ENCODE data around the gene BPIFB4. TPM values are rescaled to one million over a fixed set of nuclear protein-coding genes. Genes with fewer than 3 reads are reported as not detected.

Gene BPIFB4
- total and polyA plus RNA-seq, 2 donors (not counting 3 experiments of a cell fraction or from before 2014, with no cell fraction given) = not detected

GRCh38 chr20:33033381-33033780, 46.1 kb upstream of the BPIFB4 start:
- no peak overlapping the region for H2AFZ ChIP-seq (ENCODE audit: low read depth, low read length)
- no TSS peak for BruUV-seq (replicated peaks)
- H3K79me2 ChIP-seq (ENCODE audit: control insufficient read depth, insufficient read depth, low read length) = no peaks in the 10 kb centered on the region
- H3K36me3 ChIP-seq (ENCODE audit: control insufficient read depth in 2 of 2, extremely low read depth in 1 of 2, insufficient read depth in 2 of 2, low read length in 2 of 2) = no peaks in the 10 kb centered on the region
- H3K9ac ChIP-seq (replicated peaks; ENCODE audit: extremely low read depth, insufficient read depth, low read length) = no peak overlapping the region
- H3K4me3 ChIP-seq (replicated peaks in 1 of 3; ENCODE audit: insufficient read depth in 1 of 3, low read depth in 1 of 3, low read length in 3 of 3) = no peak overlapping the region
- H3K9me3 ChIP-seq (replicated peaks; ENCODE audit: control insufficient read depth, insufficient read depth, low read length) = no peaks in the 10 kb centered on the region
- ChIA-PET POLR2A (no interaction called here), CTCF (no interaction called here)
- dilution Hi-C loops (cut with MboI; ENCODE audit: extremely low pct_ligation_motif_present, low sequenced_read_pairs) = no loop called here
- no peaks in the 10 kb centered on the region for H3K9me1 ChIP-seq (replicated peaks; ENCODE audit: control insufficient read depth, extremely low read depth, insufficient read depth, low read length)
- H3K27me3 ChIP-seq (ENCODE audit: control insufficient read depth in 2 of 2, insufficient read depth in 2 of 2, low read length in 2 of 2) = no peaks in the 10 kb centered on the region
- intact Hi-C loops (cut with micrococcal nuclease) = no loop called here
- TF ChIP-seq FOS (IDR thresholded peaks at IDR 0.05; ENCODE audit: borderline replicate concordance, insufficient read depth, low read length) (no peak), JUN (IDR thresholded peaks at IDR 0.05; ENCODE audit: borderline replicate concordance, insufficient read depth, insufficient read length, low read depth) (no peak), CTCF (IDR thresholded peaks at IDR 0.05; ENCODE audit: extremely low read depth in 1 of 2, insufficient read depth in 1 of 2, low read depth in 1 of 2, low read length in 2 of 2) (no peak), POLR2A (IDR thresholded peaks at IDR 0.05; ENCODE audit: low read depth, low read length) (no peak), MAX (IDR thresholded peaks at IDR 0.05; ENCODE audit: insufficient read depth, insufficient read length) (no peak), GATA2 (IDR thresholded peaks at IDR 0.05; ENCODE audit: insufficient read depth, insufficient read length, low read depth, low read length) (no peak), POLR2AphosphoS5 (IDR thresholded peaks at IDR 0.05; ENCODE audit: insufficient read depth, low read depth, low read length) (no peak), MYC (IDR thresholded peaks at IDR 0.05; ENCODE audit: low read depth, low read length) (no peak), EZH2 (IDR thresholded peaks at IDR 0.05; ENCODE audit: borderline replicate concordance, low read depth, low read length, severe bottlenecking) (no peak)
- DNase-seq (ENCODE audit: low read depth, low spot score) (no peak), FAIRE-seq (no peak)
- H4K20me1 ChIP-seq (replicated peaks; ENCODE audit: control insufficient read depth, extremely low read depth, insufficient read depth, low read length) = no peaks in the 10 kb centered on the region
- H3K4me2 ChIP-seq (ENCODE audit: insufficient read depth, low read length) = no peak overlapping the region
- H3K4me1 ChIP-seq (ENCODE audit: control insufficient read depth, extremely low read depth, insufficient read depth, low read length) = no peaks in the 10 kb centered on the region
- no peak overlapping the region for H3K27ac ChIP-seq (ENCODE audit: insufficient read depth, low read depth, low read length)
